IMR-90 (cell line): Measurements from ENCODE around the gene SPRR1B. TPM values are rescaled to one million over a fixed set of nuclear protein-coding genes. Genes with fewer than 3 reads are reported as not detected.

Source experiments
- ATAC-seq: fragments of 200-7000 bp; cut with Tn5 transposase; 2 replicates; pipeline ENCODE4 v1.9.1; 2020; ENCODE audit warnings: low read depth, mild to moderate bottlenecking, moderate library complexity
- BruUV-seq: library from RNA; stranded (reverse); fragments of 400-500 nt; replicated peaks from 2 replicates; lab custom pipeline; 2021; lab: Mats Ljungman, UMichigan
- CTCF ChIA-PET: fragments of 300-600 bp; formaldehyde crosslinking; extraction: SDS; loops from one replicate; lab custom pipeline; 2021; ENCODE audit warnings: antibody characterized with exemption; lab: Yijun Ruan, JAX
- POLR2A ChIA-PET: fragments of 300-600 bp; sonication (Branson Sonifier 250); formaldehyde crosslinking; loops from one replicate; lab custom pipeline; 2022; ENCODE audit warnings: antibody characterized with exemption; ENCODE audit not compliant: unreplicated experiment; lab: Charles Lee
- DNase-seq: peaks from one replicate; pipeline ENCODE4 v3.0.0; 2013
- H2AFZ ChIP-seq: replicated peaks from 2 replicates; pipeline ENCODE3; 2013; ENCODE audit warnings: low read length, mild to moderate bottlenecking; ENCODE audit not compliant: poor library complexity
- H2AK5ac ChIP-seq: 2 replicates; pipeline ENCODE4 v1.6.1; 2013; ENCODE audit warnings: low read depth, low read length, inconsistent platforms
- H2AK9ac ChIP-seq: replicated peaks from 2 replicates; pipeline ENCODE3; 2013; ENCODE audit warnings: mild to moderate bottlenecking, low read depth, low read length, moderate library complexity; ENCODE audit not compliant: poor library complexity
- H2BK120ac ChIP-seq: 2 replicates; pipeline ENCODE4 v1.6.1; 2013; ENCODE audit warnings: low read depth, low read length, inconsistent platforms
- H2BK15ac ChIP-seq: 3 replicates; pipeline ENCODE4 v1.6.1; 2013; ENCODE audit warnings: low read depth, low read length, inconsistent platforms
- H2BK20ac ChIP-seq: 2 replicates; pipeline ENCODE4 v1.6.1; 2013; ENCODE audit warnings: low read depth, mild to moderate bottlenecking, inconsistent platforms, low read length, moderate library complexity
- H2BK5ac ChIP-seq: 2 replicates; pipeline ENCODE4 v1.6.1; 2013; ENCODE audit warnings: mild to moderate bottlenecking, low read depth, low read length, inconsistent platforms; ENCODE audit not compliant: poor library complexity, severe bottlenecking
- H3K14ac ChIP-seq: replicated peaks from 2 replicates; pipeline ENCODE4 v1.6.1; 2013; ENCODE audit warnings: low read depth, low read length, inconsistent platforms
- H3K18ac ChIP-seq: 2 replicates; pipeline ENCODE4 v1.6.1; 2013; ENCODE audit warnings: low read depth, low read length, control low read depth
- H3K23ac ChIP-seq: 2 replicates; pipeline ENCODE4 v1.6.1; 2013; ENCODE audit warnings: low read depth, low read length, inconsistent platforms
- H3K27ac ChIP-seq: 2 replicates; pipeline ENCODE4 v1.5.1; 2013; ENCODE audit warnings: mild to moderate bottlenecking, control low read depth, low read length; ENCODE audit not compliant: insufficient read depth
- H3K27me3 ChIP-seq: 2 replicates; pipeline ENCODE4 v1.6.1; 2013; ENCODE audit warnings: low read length; ENCODE audit not compliant: control insufficient read depth, insufficient read depth
- H3K36me3 ChIP-seq: 2 replicates; pipeline ENCODE4 v1.6.1; 2013; ENCODE audit warnings: low read length, mixed read lengths; ENCODE audit not compliant: control insufficient read depth, insufficient read depth
- H3K4ac ChIP-seq: 2 replicates; pipeline ENCODE4 v1.6.1; 2013; ENCODE audit warnings: low read depth, low read length, inconsistent platforms
- H3K4me1 ChIP-seq: 2 replicates; pipeline ENCODE4 v1.6.1; 2013; ENCODE audit warnings: low read length, mixed read lengths; ENCODE audit not compliant: control insufficient read depth, insufficient read depth
- H3K4me2 ChIP-seq: 2 replicates; pipeline ENCODE4 v1.6.1; 2013; ENCODE audit warnings: low read depth, mild to moderate bottlenecking, control low read depth, low read length, moderate library complexity
- H3K4me3 ChIP-seq: 2 replicates; pipeline ENCODE4 v1.5.1; 2013; ENCODE audit warnings: low read depth, mild to moderate bottlenecking, control low read depth, low read length, moderate library complexity; ENCODE audit not compliant: insufficient read depth
- H3K56ac ChIP-seq: 2 replicates; pipeline ENCODE4 v1.6.1; 2013; ENCODE audit warnings: low read length, inconsistent platforms; ENCODE audit not compliant: insufficient read depth; ENCODE audit errors: extremely low read depth
- H3K79me1 ChIP-seq, 2 experiments: 2 replicates each; pipeline ENCODE4 v1.6.1; 2013; ENCODE audit warnings: low read length in 2 of 2, inconsistent platforms in 1 of 2, low read depth in 1 of 2
- H3K9ac ChIP-seq: 2 replicates; pipeline ENCODE4 v1.6.1; 2013; ENCODE audit warnings: low read depth, low read length, control low read depth
- H3K9me1 ChIP-seq: 2 replicates; pipeline ENCODE4 v1.6.1; 2013; ENCODE audit warnings: low read length, inconsistent platforms; ENCODE audit not compliant: insufficient read depth
- H3K9me3 ChIP-seq: 2 replicates; pipeline ENCODE4 v1.6.1; 2013; ENCODE audit warnings: low read length; ENCODE audit not compliant: control insufficient read depth, insufficient read depth
- H4K20me1 ChIP-seq: 2 replicates; pipeline ENCODE4 v1.6.1; 2013; ENCODE audit warnings: low read length, inconsistent platforms; ENCODE audit not compliant: insufficient read depth
- H4K5ac ChIP-seq: 2 replicates; pipeline ENCODE4 v1.6.1; 2013; ENCODE audit warnings: mild to moderate bottlenecking, low read depth, low read length, control low read depth
- H4K8ac ChIP-seq, 2 experiments: 2 replicates each; pipeline ENCODE4 v1.6.1; 2013; ENCODE audit warnings: low read depth in 2 of 2, low read length in 2 of 2, control low read depth in 1 of 2, inconsistent platforms in 1 of 2
- H4K91ac ChIP-seq: 2 replicates; pipeline ENCODE4 v1.6.1; 2013; ENCODE audit warnings: low read depth, low read length, inconsistent platforms; ENCODE audit not compliant: insufficient read depth
- BHLHE40 ChIP-seq: fragments of 150-350 bp; IDR thresholded peaks from 2 replicates; pipeline ENCODE4 v1.6.1; 2016; ENCODE audit warnings: mild to moderate bottlenecking, low read depth, low read length
- CEBPB ChIP-seq: IDR thresholded peaks from 2 replicates; pipeline ENCODE4 v1.6.1; 2012; ENCODE audit warnings: low read depth, low read length, improper control_type of control experiment
- CHD1 ChIP-seq: IDR thresholded peaks from 2 replicates; pipeline ENCODE4 v1.6.1; 2012; ENCODE audit warnings: low read depth, low read length, improper control_type of control experiment
- CTCF ChIP-seq: conservative IDR thresholded peaks from 2 replicates; pipeline ENCODE4 v1.5.1; 2012; ENCODE audit warnings: mild to moderate bottlenecking, low read depth, low read length, improper control_type of control experiment
- ELK1 ChIP-seq: fragments of 150-350 bp; IDR thresholded peaks from 2 replicates; pipeline ENCODE4 v1.6.1; 2016; ENCODE audit warnings: low read depth, mild to moderate bottlenecking, low read length, moderate library complexity, borderline replicate concordance
- FOS ChIP-seq: fragments of 150-350 bp; IDR thresholded peaks from 2 replicates; pipeline ENCODE4 v1.6.1; 2016; ENCODE audit warnings: low read depth, low read length
- MAFK ChIP-seq: IDR thresholded peaks from 2 replicates; pipeline ENCODE4 v1.6.1; 2012; ENCODE audit warnings: low read depth, low read length, improper control_type of control experiment
- MAZ ChIP-seq: IDR thresholded peaks from 2 replicates; pipeline ENCODE4 v1.6.1; 2012; ENCODE audit warnings: low read depth, mild to moderate bottlenecking, low read length, improper control_type of control experiment, moderate library complexity, borderline replicate concordance
- MXI1 ChIP-seq: IDR thresholded peaks from 2 replicates; pipeline ENCODE4 v1.6.1; 2012; ENCODE audit warnings: low read depth, mild to moderate bottlenecking, low read length, moderate library complexity, borderline replicate concordance
- NFE2L2 ChIP-seq: fragments of 150-350 bp; IDR thresholded peaks from 2 replicates; pipeline ENCODE4 v1.6.1; 2016; ENCODE audit warnings: low read depth, mild to moderate bottlenecking, low read length
- POLR2A ChIP-seq: IDR thresholded peaks from 2 replicates; pipeline ENCODE4 v1.6.1; 2012; ENCODE audit warnings: mild to moderate bottlenecking, low read depth, low read length
- RAD21 ChIP-seq: IDR thresholded peaks from 2 replicates; pipeline ENCODE4 v1.6.1; 2012; ENCODE audit warnings: low read length, improper control_type of control experiment
- RCOR1 ChIP-seq: IDR thresholded peaks from 2 replicates; pipeline ENCODE4 v1.6.1; 2012; ENCODE audit warnings: mild to moderate bottlenecking, low read length, improper control_type of control experiment; ENCODE audit not compliant: insufficient replicate concordance
- SMC3 ChIP-seq: fragments of 150-350 bp; IDR thresholded peaks from 2 replicates; pipeline ENCODE4 v1.6.1; 2016; ENCODE audit warnings: low read depth, mild to moderate bottlenecking, antibody characterized with exemption, low read length, moderate library complexity
- USF2 ChIP-seq: fragments of 150-350 bp; IDR thresholded peaks from 2 replicates; pipeline ENCODE4 v1.6.1; 2017; ENCODE audit warnings: mild to moderate bottlenecking, antibody characterized with exemption, low read length, low read depth
- WGBS, 2 experiments: methylation state at CpG; one replicate each; pipeline versions ENCODE4 v1.1.5 to v1.1.7; 2013; ENCODE audit warnings: missing lambda C conversion rate in 2 of 2; ENCODE audit not compliant: insufficient read length in 1 of 2; ENCODE audit errors: extremely low coverage in 2 of 2; 5-methylcytosine and 5-hydroxymethylcytosine counted together
- dilution Hi-C: fragments of 300-500 bp; cut with HindIII; formaldehyde crosslinking; loops from one replicate; pipeline ENCODE4 v1.14.3; 2018; ENCODE audit warnings: low sequenced_read_pairs; ENCODE audit not compliant: unreplicated experiment
- in situ Hi-C: fragments of 300-500 bp; cut with MboI; formaldehyde crosslinking; loops from 3 replicates; pipeline ENCODE4 v1.14.3; 2019; ENCODE audit warnings: low sequenced_read_pairs, inconsistent platforms, mixed read lengths
- intact Hi-C: fragments of 100-400 bp; cut with micrococcal nuclease; formaldehyde crosslinking; loops from 2 replicates; pipeline ENCODE4 v1.10.0; 2022
- polyA plus RNA-seq, 3 experiments: library from polyadenylated mRNA; depleted of rRNA; stranded (reverse); fragments of >200 nt; gene quantifications; 2 replicates each; pipeline ENCODE4 v1.2.3, GENCODE V29; 2012; ENCODE audit warnings: low replicate concordance in 1 of 3
- total RNA-seq: library from RNA; depleted of rRNA; stranded (reverse); fragments of >200 nt; gene quantifications from 2 replicates; pipeline ENCODE4 v1.2.3, GENCODE V29; 2012

The SPRR1B gene
- total and polyA plus RNA-seq, 2 of the 4 experiments (the other 2 are of a cell fraction): not detected

DNA sequence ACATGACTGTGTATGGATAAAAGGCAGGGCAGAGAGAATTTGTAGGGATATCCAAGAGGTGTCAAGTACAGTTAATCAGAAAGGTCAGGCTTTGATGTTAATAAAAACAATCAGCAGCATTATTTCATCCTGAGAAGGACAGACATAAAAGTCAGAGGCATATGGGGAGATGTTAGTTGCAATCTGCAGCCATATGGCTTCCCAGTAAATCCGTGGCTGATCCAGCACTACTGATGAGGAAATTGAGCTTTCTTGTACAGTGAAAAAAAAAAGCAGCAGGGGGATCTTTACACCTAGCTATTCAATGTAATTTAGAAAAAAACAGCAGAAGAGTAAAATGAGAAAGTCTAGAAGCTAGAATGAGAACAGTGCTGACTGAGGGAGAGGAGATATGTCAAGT lies 2.2 kb upstream of the SPRR1B start:
- no CpG with 5 or more reads among the region's 1 CpG for WGBS, 2 experiments
- CTCF ChIA-PET: no interaction called here
- dilution Hi-C loops: no loop called here

More for the DNA sequence above, 2.2 kb upstream of the SPRR1B start:
- in situ Hi-C loops: no loop called here
- POLR2A ChIA-PET: no interaction called here
- no peak overlapping the region for H3K4me3 ChIP-seq
- no peak overlapping the region for H2BK20ac ChIP-seq
- ATAC-seq: no peak
- no peaks in the 10 kb centered on the region for H3K9me3 ChIP-seq
- H3K23ac ChIP-seq: no peak overlapping the region
- H3K14ac ChIP-seq: no peak overlapping the region
- no peak overlapping the region for H2AK5ac ChIP-seq
- no peaks in the 10 kb centered on the region for H3K27me3 ChIP-seq
- H2AK9ac ChIP-seq: no peak overlapping the region
- no peak for DNase-seq
- no peak overlapping the region for H4K91ac ChIP-seq
- no peak overlapping the region for H2BK120ac ChIP-seq
- H3K9me1 ChIP-seq: no peaks in the 10 kb centered on the region
- H3K18ac ChIP-seq: no peak overlapping the region
- H4K20me1 ChIP-seq: no peaks in the 10 kb centered on the region
- TF ChIP-seq ELK1: no peak
- no peak for TF ChIP-seq SMC3
- no peak for TF ChIP-seq CTCF
- no peak for TF ChIP-seq POLR2A
- no peak for TF ChIP-seq MAFK
- no peak for TF ChIP-seq FOS
- no peak for TF ChIP-seq MAZ
- TF ChIP-seq NFE2L2: no peak
- no peak for TF ChIP-seq BHLHE40
- TF ChIP-seq CEBPB: no peak
- no peak for TF ChIP-seq RAD21
- TF ChIP-seq USF2: no peak
- TF ChIP-seq CHD1: no peak
- TF ChIP-seq MXI1: no peak
- no peak for TF ChIP-seq RCOR1
- no peak overlapping the region for H3K27ac ChIP-seq
- H3K4me1 ChIP-seq: no peaks in the 10 kb centered on the region
- no peak overlapping the region for H2AFZ ChIP-seq
- no peak overlapping the region for H3K4me2 ChIP-seq
- no peaks in the 10 kb centered on the region for H3K79me1 ChIP-seq
- H4K8ac ChIP-seq: no peak overlapping the region
- H2BK5ac ChIP-seq: no peak overlapping the region
- no peak overlapping the region for H2BK15ac ChIP-seq
- BruUV-seq: no TSS peak
- intact Hi-C loops: no loop called here
- H3K9ac ChIP-seq: no peak overlapping the region
- no peaks in the 10 kb centered on the region for H3K36me3 ChIP-seq
- no peak overlapping the region for H3K56ac ChIP-seq
- no peak overlapping the region for H3K4ac ChIP-seq
- H4K5ac ChIP-seq: no peak overlapping the region
